PC-3 (cell line): Measurements from ENCODE around the gene PHGDH. TPM values are rescaled to one million over a fixed set of nuclear protein-coding genes. Genes with fewer than 3 reads are reported as not detected.
"Not testable (repeated sequence)": the region's sequence is repeated elsewhere in the genome, so short reads cannot be mapped to it uniquely, and the experiment has no call there.

Experiments used
- ATAC-seq: fragments of 200-7000 bp; cut with Tn5 transposase; 2 replicates; pipeline ENCODE4 v1.9.1; 2020; ENCODE audit warnings: mild to moderate bottlenecking, moderate library complexity
- BruUV-seq: library from RNA; stranded (reverse); fragments of 400-500 nt; replicated peaks from 2 replicates; lab custom pipeline; 2021; lab: Mats Ljungman, UMichigan
- CTCF ChIA-PET: fragments of 300-600 bp; sonication (Branson Sonifier 250); formaldehyde crosslinking; loops from one replicate; lab custom pipeline; 2022; ENCODE audit warnings: antibody characterized with exemption; lab: Charles Lee
- POLR2A ChIA-PET: fragments of 300-600 bp; sonication (Branson Sonifier 250); formaldehyde crosslinking; loops from one replicate; lab custom pipeline; 2022; ENCODE audit warnings: antibody characterized with exemption; ENCODE audit not compliant: unreplicated experiment; lab: Charles Lee
- DNase-seq: peaks from one replicate; pipeline ENCODE4 v3.0.0-alpha.2; 2015
- H2AFZ ChIP-seq: fragments of 300-600 bp; sonication (generic); 2 replicates; pipeline ENCODE4 v1.6.0; 2016; ENCODE audit warnings: antibody characterized with exemption, low read length
- H3F3A ChIP-seq: fragments of 300-600 bp; sonication (generic); one replicate; pipeline ENCODE4 v1.6.0; 2017; ENCODE audit warnings: antibody characterized with exemption, low read length, control low read depth, mild to moderate bottlenecking; ENCODE audit not compliant: unreplicated experiment
- H3K27ac ChIP-seq: fragments of 300-600 bp; sonication (generic); 2 replicates; pipeline ENCODE4 v1.5.1; 2016; ENCODE audit warnings: mild to moderate bottlenecking, low read length
- H3K27me3 ChIP-seq: fragments of 300-600 bp; sonication (generic); 2 replicates; pipeline ENCODE4 v1.6.1; 2016; ENCODE audit warnings: low read length, mixed read lengths
- H3K36me3 ChIP-seq: fragments of 300-600 bp; sonication (generic); 2 replicates; pipeline ENCODE4 v1.6.1; 2016; ENCODE audit warnings: low read depth, mixed run types, low read length, mixed read lengths
- H3K4me1 ChIP-seq: fragments of 300-600 bp; sonication (generic); 2 replicates; pipeline ENCODE4 v1.5.1; 2016; ENCODE audit warnings: low read length; ENCODE audit not compliant: insufficient read depth
- H3K4me2 ChIP-seq: fragments of 300-600 bp; sonication (generic); 2 replicates; pipeline ENCODE4 v1.6.0; 2016; ENCODE audit warnings: low read length
- H3K4me3 ChIP-seq: fragments of 300-600 bp; sonication (generic); 2 replicates; pipeline ENCODE4 v1.5.1; 2016; ENCODE audit warnings: mild to moderate bottlenecking, low read length, mixed read lengths
- H3K79me2 ChIP-seq: fragments of 300-600 bp; sonication (generic); 2 replicates; pipeline ENCODE4 v1.6.1; 2017; ENCODE audit warnings: low read length, mixed read lengths
- H3K9ac ChIP-seq: fragments of 300-600 bp; sonication (generic); 2 replicates; pipeline ENCODE4 v1.6.0; 2016; ENCODE audit warnings: mild to moderate bottlenecking, low read length
- H3K9me2 ChIP-seq: fragments of 300-600 bp; sonication (generic); replicated peaks from 2 replicates; pipeline ENCODE4 v1.6.1; 2016; ENCODE audit warnings: mixed run types, low read length, mixed read lengths
- H3K9me3 ChIP-seq: fragments of 300-600 bp; sonication (generic); 2 replicates; pipeline ENCODE4 v1.6.1; 2016; ENCODE audit warnings: low read length, mixed read lengths
- H4K20me1 ChIP-seq: fragments of 300-600 bp; sonication (generic); 2 replicates; pipeline ENCODE4 v1.6.1; 2016; ENCODE audit warnings: low read length, mixed read lengths
- EZH2 ChIP-seq: fragments of 300-600 bp; sonication (generic); IDR thresholded peaks from one replicate; pipeline ENCODE4 v1.6.1; 2017; ENCODE audit warnings: antibody characterized with exemption, mild to moderate bottlenecking, low read length; ENCODE audit not compliant: unreplicated experiment
- EZH2phosphoT487 ChIP-seq: fragments of 300-600 bp; sonication (generic); IDR thresholded peaks from 2 replicates; pipeline ENCODE4 v1.6.1; 2018; ENCODE audit warnings: mild to moderate bottlenecking, antibody characterized with exemption, low read length, borderline replicate concordance
- intact Hi-C: fragments of 100-400 bp; cut with micrococcal nuclease; formaldehyde crosslinking; loops from 2 replicates; pipeline ENCODE4 v1.9.0; 2023
- total RNA-seq: library from RNA; depleted of rRNA; stranded (reverse); fragments of >200 nt; gene quantifications from 2 replicates; pipeline ENCODE4 v1.2.3, GENCODE V29; 2014
- TF ChIP-seq, protein P1 (sequence below): fragments of 300-600 bp; sonication (generic); conservative IDR thresholded peaks from 2 replicates; pipeline ENCODE4 v1.5.1; 2017; ENCODE audit warnings: antibody characterized with exemption, low read depth, mild to moderate bottlenecking, low read length

Gene PHGDH
- total RNA-seq, 1 experiment from 2014 or later: 134 TPM

DNA sequence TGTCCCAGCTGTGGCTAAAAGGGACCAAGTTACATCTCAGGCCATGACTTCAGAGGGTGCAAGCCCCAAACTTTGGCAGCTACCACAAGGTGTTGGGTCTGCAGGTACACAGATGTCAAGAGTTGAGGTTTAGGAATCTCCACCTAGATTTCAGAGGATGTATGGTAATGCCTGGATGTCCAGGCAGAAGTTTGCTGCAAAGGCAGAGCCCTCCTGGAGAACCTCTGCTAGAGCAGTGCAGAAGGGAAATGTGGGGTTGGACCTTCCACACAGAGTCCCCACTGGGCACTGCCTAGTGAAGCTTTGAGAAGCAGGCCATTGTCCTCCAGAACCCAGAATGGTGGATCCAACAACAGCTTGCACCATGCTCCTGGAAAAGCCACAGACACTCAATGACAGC, 10.1 kb upstream of the PHGDH start:
- BruUV-seq: no TSS peak
- Histone ChIP-seq H4K20me1 (no peaks in the 10 kb centered on the region), H3K79me2 (no peaks in the 10 kb centered on the region), H3K9me3 (peaks cover 3% of the 10 kb centered on the region; the same call in 1 of the 2 replicates), H3K9me2 (no peaks in the 10 kb centered on the region), H3K27me3 (0 out of 2 replicates have a peak, but pooled peaks cover 4% of the 10 kb centered on the region), H3K4me3 (no peak overlapping the region), H3K4me1 (peaks cover 5% of the 10 kb centered on the region; the same call in 1 of the 2 replicates), H3K4me2 (no peak overlapping the region), H3F3A (no peaks in the 10 kb centered on the region), H2AFZ (no peak overlapping the region), H3K9ac (no peak overlapping the region), H3K36me3 (no peaks in the 10 kb centered on the region), H3K27ac (no peak overlapping the region)
- CTCF ChIA-PET: no interaction called here
- TF ChIP-seq, protein P1, sequence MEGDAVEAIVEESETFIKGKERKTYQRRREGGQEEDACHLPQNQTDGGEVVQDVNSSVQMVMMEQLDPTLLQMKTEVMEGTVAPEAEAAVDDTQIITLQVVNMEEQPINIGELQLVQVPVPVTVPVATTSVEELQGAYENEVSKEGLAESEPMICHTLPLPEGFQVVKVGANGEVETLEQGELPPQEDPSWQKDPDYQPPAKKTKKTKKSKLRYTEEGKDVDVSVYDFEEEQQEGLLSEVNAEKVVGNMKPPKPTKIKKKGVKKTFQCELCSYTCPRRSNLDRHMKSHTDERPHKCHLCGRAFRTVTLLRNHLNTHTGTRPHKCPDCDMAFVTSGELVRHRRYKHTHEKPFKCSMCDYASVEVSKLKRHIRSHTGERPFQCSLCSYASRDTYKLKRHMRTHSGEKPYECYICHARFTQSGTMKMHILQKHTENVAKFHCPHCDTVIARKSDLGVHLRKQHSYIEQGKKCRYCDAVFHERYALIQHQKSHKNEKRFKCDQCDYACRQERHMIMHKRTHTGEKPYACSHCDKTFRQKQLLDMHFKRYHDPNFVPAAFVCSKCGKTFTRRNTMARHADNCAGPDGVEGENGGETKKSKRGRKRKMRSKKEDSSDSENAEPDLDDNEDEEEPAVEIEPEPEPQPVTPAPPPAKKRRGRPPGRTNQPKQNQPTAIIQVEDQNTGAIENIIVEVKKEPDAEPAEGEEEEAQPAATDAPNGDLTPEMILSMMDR: no peak
- TF ChIP-seq EZH2 (no peak), EZH2phosphoT487 (no peak)
- ATAC-seq (no peak), DNase-seq (no peak)
- intact Hi-C loops: no loop called here
- POLR2A ChIA-PET: no interaction called here

DNA sequence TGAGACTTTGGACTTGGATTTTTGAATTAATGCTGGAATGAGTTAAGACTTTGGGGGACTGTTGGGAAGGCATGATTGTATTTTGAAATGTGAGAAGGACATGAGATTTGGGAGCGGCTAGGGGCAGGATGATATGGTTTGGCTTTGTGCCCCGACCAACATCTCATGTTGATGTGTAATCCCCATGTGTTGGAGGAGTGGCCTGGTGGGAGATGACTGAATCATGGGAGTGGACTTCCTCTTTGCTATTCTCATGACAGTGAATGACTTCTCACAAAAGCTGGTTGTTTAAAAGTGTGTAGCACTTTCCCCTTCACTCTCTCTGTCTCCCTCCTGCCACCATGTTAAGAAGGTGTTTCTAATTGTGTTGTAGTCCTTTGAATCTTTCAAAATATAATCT, 9.3 kb upstream of the PHGDH start:
- H3K79me2 ChIP-seq: no peaks in the 10 kb centered on the region
- H4K20me1 ChIP-seq: no peaks in the 10 kb centered on the region
- no peaks in the 10 kb centered on the region for H3K36me3 ChIP-seq
- POLR2A ChIA-PET: no interaction called here
- CTCF ChIA-PET: no interaction called here
- H2AFZ ChIP-seq: 0 out of 2 replicates have a peak overlapping the region, but pooled peaks have one; percentile 5
- intact Hi-C loops: no loop called here
- peak overlapping the region; percentile 12; the same call in 1 of the 2 replicates for H3K4me2 ChIP-seq
- H3K4me3 ChIP-seq: no peak overlapping the region
- TF ChIP-seq EZH2phosphoT487 (no peak), EZH2 (no peak)
- ATAC-seq (peak; percentile 35), DNase-seq (peak; percentile 77)
- no TSS peak for BruUV-seq
- H3K9me2 ChIP-seq: no peaks in the 10 kb centered on the region
- peaks cover 5% of the 10 kb centered on the region; the same call in 1 of the 2 replicates for H3K4me1 ChIP-seq
- no peak overlapping the region for H3K9ac ChIP-seq
- peaks cover 3% of the 10 kb centered on the region; the same call in 1 of the 2 replicates for H3K9me3 ChIP-seq
- H3F3A ChIP-seq: no peaks in the 10 kb centered on the region
- 0 out of 2 replicates have a peak, but pooled peaks cover 4% of the 10 kb centered on the region for H3K27me3 ChIP-seq
- H3K27ac ChIP-seq: no peak overlapping the region

DNA sequence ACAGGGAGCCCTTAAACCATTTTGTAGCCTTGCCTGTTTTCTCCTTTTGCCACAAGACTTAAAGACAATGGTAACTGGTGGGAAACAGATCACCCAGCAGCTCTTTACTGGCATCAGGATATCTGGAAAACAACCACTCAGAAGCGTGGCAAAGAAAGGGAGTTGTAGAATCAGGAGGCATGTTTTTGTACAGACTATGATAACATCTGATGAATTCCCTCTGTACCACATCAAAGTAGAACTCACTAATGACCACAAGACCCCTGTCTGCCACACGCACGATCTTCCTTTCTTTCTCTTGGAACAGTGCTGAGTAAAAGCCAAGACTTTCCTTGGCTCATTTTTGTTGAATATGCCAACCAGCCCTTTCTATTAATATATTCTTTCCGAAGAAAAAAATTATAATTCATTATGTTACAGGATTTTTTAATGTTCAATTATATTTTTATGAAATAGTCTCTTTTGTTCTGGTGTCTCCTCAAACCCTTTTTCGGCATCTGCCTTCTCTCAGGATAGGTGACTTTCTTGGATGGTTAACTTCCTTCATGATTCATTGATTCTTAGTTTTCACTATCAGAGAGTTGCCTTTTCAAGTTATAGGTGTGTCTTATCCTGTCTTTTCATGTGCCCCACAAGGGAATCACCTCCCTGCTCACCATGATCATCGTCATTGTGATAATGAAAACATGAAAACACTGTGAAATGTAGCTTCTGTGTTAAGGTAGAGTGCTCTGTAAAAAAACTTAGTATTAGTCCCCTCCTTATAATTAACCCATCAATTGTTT, 7.9 kb upstream of the PHGDH start:
- Histone ChIP-seq H2AFZ (no peak overlapping the region), H4K20me1 (no peaks in the 10 kb centered on the region), H3K27ac (no peak overlapping the region), H3K4me3 (no peak overlapping the region), H3K9me2 (no peaks in the 10 kb centered on the region), H3F3A (no peaks in the 10 kb centered on the region), H3K9me3 (peaks cover 3% of the 10 kb centered on the region; the same call in 1 of the 2 replicates), H3K4me1 (peaks cover 5% of the 10 kb centered on the region; the same call in 1 of the 2 replicates), H3K9ac (no peak overlapping the region), H3K36me3 (no peaks in the 10 kb centered on the region), H3K4me2 (no peak overlapping the region), H3K79me2 (no peaks in the 10 kb centered on the region), H3K27me3 (no peaks in the 10 kb centered on the region)
- ChIA-PET POLR2A (no interaction called here), CTCF (no interaction called here)
- no TSS peak for BruUV-seq
- intact Hi-C loops: no loop called here
- no peak for DNase-seq
- TF ChIP-seq EZH2: no peak
- TF ChIP-seq, protein P1: no peak
- no peak for TF ChIP-seq EZH2phosphoT487
- no peak for ATAC-seq

DNA sequence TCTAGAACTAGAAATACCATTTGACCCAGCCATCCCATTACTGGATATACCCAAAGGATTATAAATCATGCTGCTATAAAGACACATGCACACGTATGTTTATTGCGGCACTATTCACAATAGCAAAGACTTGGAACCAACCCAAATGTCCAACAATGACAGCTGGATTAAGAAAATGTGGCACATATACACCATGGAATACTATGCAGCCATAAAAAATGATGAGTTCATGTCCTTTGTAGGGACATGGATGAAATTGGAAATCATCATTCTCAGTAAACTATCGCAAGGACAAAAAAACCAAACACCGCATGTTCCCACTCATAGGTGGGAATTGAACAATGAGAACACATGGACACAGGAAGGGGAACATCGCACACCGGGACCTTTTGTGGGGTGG, 5.1 kb upstream of the PHGDH start:
- H3K9me2 ChIP-seq, BruUV-seq, H3K9ac ChIP-seq, CTCF ChIA-PET, H4K20me1 ChIP-seq, H3K4me2 ChIP-seq, intact Hi-C loops, ATAC-seq, H3K4me3 ChIP-seq, DNase-seq, H3K9me3 ChIP-seq, H2AFZ ChIP-seq, H3K36me3 ChIP-seq, POLR2A ChIA-PET, H3K79me2 ChIP-seq, H3F3A ChIP-seq, H3K27me3 ChIP-seq, H3K4me1 ChIP-seq, H3K27ac ChIP-seq: not testable (repeated sequence)
